HG02571 (cell line): ENCODE measurements around the gene ST8SIA4.

Experiments used
- ATAC-seq: cut with Tn5 transposase; IDR thresholded peaks from one replicate; pipeline ENCODE4 v1.9.1; 2021; ENCODE audit warnings: mild to moderate bottlenecking, moderate library complexity; ENCODE audit not compliant: unreplicated experiment

The ST8SIA4 gene

GRCh38 chr5:100832252-100833230, 70.5 kb downstream of the ST8SIA4 start:
- ATAC-seq, result no peak

- no peak for ATAC-seq
Measured at GRCh38 chr5:100828898-100829356, 74.2 kb downstream of the ST8SIA4 start.

GRCh38 chr5:100828071-100828897, 74.8 kb downstream of the ST8SIA4 start:
- ATAC-seq, result peak; percentile 62

- peak; percentile 25 for ATAC-seq
Measured at GRCh38 chr5:100827481-100827889, 75.6 kb downstream of the ST8SIA4 start.

GRCh38 chr5:100826133-100826532, 76.9 kb downstream of the ST8SIA4 start:
- ATAC-seq, result no peak

- ATAC-seq, result no peak
Measured at GRCh38 chr5:100824635-100825034, 78.4 kb downstream of the ST8SIA4 start.

- no peak for ATAC-seq
Measured at GRCh38 chr5:100823812-100824211, 79.3 kb downstream of the ST8SIA4 start.

GRCh38 chr5:100821751-100822150, 81.3 kb downstream of the ST8SIA4 start:
- no peak for ATAC-seq

- no peak for ATAC-seq
Measured at GRCh38 chr5:100818340-100818739, 84.7 kb downstream of the ST8SIA4 start.

- ATAC-seq, result no peak
Measured at GRCh38 chr5:100803397-100803796, 99.7 kb downstream of the ST8SIA4 start.

- ATAC-seq, result no peak
Measured at GRCh38 chr5:100802208-100802607, 100.9 kb downstream of the ST8SIA4 start.

- peak; percentile 69 for ATAC-seq
Measured at GRCh38 chr5:100800562-100800961, 102.5 kb downstream of the ST8SIA4 start.

GRCh38 chr5:100799166-100799565, 103.9 kb downstream of the ST8SIA4 start:
- no peak for ATAC-seq

GRCh38 chr5:100797861-100798260, 105.2 kb downstream of the ST8SIA4 start:
- no peak for ATAC-seq

GRCh38 chr5:100796851-100797250, 106.2 kb downstream of the ST8SIA4 start:
- ATAC-seq, result no peak

- ATAC-seq, result no peak
Measured at GRCh38 chr5:100794844-100795243, 108.2 kb downstream of the ST8SIA4 start.

- no peak for ATAC-seq
Measured at GRCh38 chr5:100794218-100794617, 108.9 kb downstream of the ST8SIA4 start.

- ATAC-seq, result no peak
Measured at GRCh38 chr5:100792781-100793180, 110.3 kb downstream of the ST8SIA4 start.

- ATAC-seq, result no peak
Measured at GRCh38 chr5:100791391-100791790, 111.7 kb downstream of the ST8SIA4 start.

GRCh38 chr5:100790951-100791350, 112.1 kb downstream of the ST8SIA4 start:
- no peak for ATAC-seq

- peak; percentile 66 for ATAC-seq
Measured at GRCh38 chr5:100790170-100790665, 112.9 kb downstream of the ST8SIA4 start.
